ENCODE measurements around the gene MEPE.

- TF ChIP-seq CREB5 (CRISPR knock-in tag; IDR thresholded peaks at IDR 0.05; ENCODE audit: low read depth) (no peak), GLIS3 (CRISPR knock-in tag; IDR thresholded peaks at IDR 0.05) (no peak), TCF4 (CRISPR knock-in tag; IDR thresholded peaks at IDR 0.05; ENCODE audit: borderline replicate concordance) (no peak), PATZ1 (CRISPR knock-in tag; IDR thresholded peaks at IDR 0.05; ENCODE audit: borderline replicate concordance) (no peak), ZFP30 (CRISPR knock-in tag; IDR thresholded peaks at IDR 0.05) (no peak), OSR1 (CRISPR knock-in tag; IDR thresholded peaks at IDR 0.05) (no peak), CSRNP3 (CRISPR knock-in tag; IDR thresholded peaks at IDR 0.05) (no peak), ZNF565 (CRISPR knock-in tag; conservative IDR thresholded peaks at IDR 0.05; ENCODE audit: low read depth) (no peak)
These were observed 42.4 kb downstream of the MEPE start for GRCh38 chr4:87875191-87875590.
